WERI-Rb-1 (cell line): ENCODE data around the gene GALNS.
A peak's percentile ranks its signal among the peaks of the same experiment; 100 is the strongest.

Source experiments
- DNase-seq: peaks from one replicate; pipeline ENCODE4 v3.0.0-alpha.2; 2020
- H3K27ac ChIP-seq: fragments of 250-450 bp; sonication (Bioruptor Pico); 2 replicates; pipeline ENCODE4 v1.5.1; 2020; ENCODE audit warnings: mild to moderate bottlenecking, moderate library complexity
- H3K27me3 ChIP-seq: fragments of 250-450 bp; sonication (Bioruptor Pico); 2 replicates; pipeline ENCODE4 v1.5.1; 2021; ENCODE audit warnings: mild to moderate bottlenecking, low read depth, moderate library complexity; ENCODE audit not compliant: insufficient read depth, severe bottlenecking
- H3K36me3 ChIP-seq: fragments of 250-450 bp; sonication (Bioruptor Pico); 2 replicates; pipeline ENCODE4 v1.5.1; 2020; ENCODE audit warnings: mild to moderate bottlenecking, moderate library complexity
- H3K4me3 ChIP-seq: 2 replicates; pipeline ENCODE4 v1.5.1; 2011; ENCODE audit warnings: low read depth, mild to moderate bottlenecking, control low read depth, low read length
- H3K9me3 ChIP-seq: fragments of 250-450 bp; sonication (Bioruptor Pico); 2 replicates; pipeline ENCODE4 v1.5.1; 2021; ENCODE audit warnings: mild to moderate bottlenecking, moderate library complexity; ENCODE audit not compliant: severe bottlenecking
- CTCF ChIP-seq: IDR thresholded peaks from 2 replicates; pipeline ENCODE4 v1.5.1; 2011; ENCODE audit warnings: low read depth, mild to moderate bottlenecking, control low read depth, inconsistent platforms, low read length

Gene GALNS

GRCh38 chr16:88807142-88807625, 49.6 kb downstream of the GALNS start:
- TF ChIP-seq CTCF, result no peak
- H3K27me3 ChIP-seq, result no peaks in the 10 kb centered on the region
- DNase-seq, result no peak
- H3K4me3 ChIP-seq, result no peak overlapping the region
- no peak overlapping the region for H3K27ac ChIP-seq
- no peaks in the 10 kb centered on the region for H3K9me3 ChIP-seq
- H3K36me3 ChIP-seq, result peaks cover 56% of the 10 kb centered on the region

- Histone ChIP-seq H3K36me3 (peaks cover 56% of the 10 kb centered on the region), H3K27ac (no peak overlapping the region), H3K4me3 (no peak overlapping the region), H3K9me3 (no peaks in the 10 kb centered on the region), H3K27me3 (no peaks in the 10 kb centered on the region)
- no peak for DNase-seq
- TF ChIP-seq CTCF, result no peak
Observed at GRCh38 chr16:88806491-88807111, 50.1 kb downstream of the GALNS start.

DNA sequence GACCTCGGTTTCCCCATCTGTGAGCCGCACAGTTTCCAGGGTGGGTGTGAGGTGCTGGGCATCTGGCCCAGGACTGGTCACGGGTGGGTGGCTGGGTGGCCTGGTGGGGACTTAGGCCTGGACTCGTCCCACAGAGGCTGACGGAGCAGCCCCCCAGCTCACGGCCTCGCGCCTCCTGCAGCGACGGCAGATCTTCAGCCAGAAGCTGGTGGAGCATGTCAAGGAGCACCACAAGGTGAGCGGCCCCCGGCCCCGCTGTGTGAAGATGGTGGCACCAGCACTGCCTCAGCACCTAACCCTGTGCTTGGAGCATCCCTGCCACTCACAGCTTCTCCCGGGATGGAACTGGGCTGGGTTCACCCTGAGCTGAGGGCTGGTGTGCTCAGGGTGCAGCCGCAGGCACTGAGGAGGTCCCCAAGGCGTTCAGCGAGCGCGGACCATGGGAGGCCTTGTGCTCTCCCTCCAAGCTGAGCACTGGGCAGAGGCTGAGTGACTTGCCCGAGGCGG, 50.8 kb downstream of the GALNS start:
- Histone ChIP-seq H3K27ac (no peak overlapping the region), H3K9me3 (no peaks in the 10 kb centered on the region), H3K36me3 (peaks cover 56% of the 10 kb centered on the region), H3K27me3 (no peaks in the 10 kb centered on the region), H3K4me3 (no peak overlapping the region)
- DNase-seq, result no peak
- no peak for TF ChIP-seq CTCF

GRCh38 chr16:88805340-88805715, 51.4 kb downstream of the GALNS start:
- TF ChIP-seq CTCF, result no peak
- Histone ChIP-seq H3K27me3 (no peaks in the 10 kb centered on the region), H3K36me3 (peaks cover 56% of the 10 kb centered on the region), H3K27ac (no peak overlapping the region), H3K9me3 (no peaks in the 10 kb centered on the region), H3K4me3 (peak overlapping the region; percentile 72)
- DNase-seq, result no peak

DNA sequence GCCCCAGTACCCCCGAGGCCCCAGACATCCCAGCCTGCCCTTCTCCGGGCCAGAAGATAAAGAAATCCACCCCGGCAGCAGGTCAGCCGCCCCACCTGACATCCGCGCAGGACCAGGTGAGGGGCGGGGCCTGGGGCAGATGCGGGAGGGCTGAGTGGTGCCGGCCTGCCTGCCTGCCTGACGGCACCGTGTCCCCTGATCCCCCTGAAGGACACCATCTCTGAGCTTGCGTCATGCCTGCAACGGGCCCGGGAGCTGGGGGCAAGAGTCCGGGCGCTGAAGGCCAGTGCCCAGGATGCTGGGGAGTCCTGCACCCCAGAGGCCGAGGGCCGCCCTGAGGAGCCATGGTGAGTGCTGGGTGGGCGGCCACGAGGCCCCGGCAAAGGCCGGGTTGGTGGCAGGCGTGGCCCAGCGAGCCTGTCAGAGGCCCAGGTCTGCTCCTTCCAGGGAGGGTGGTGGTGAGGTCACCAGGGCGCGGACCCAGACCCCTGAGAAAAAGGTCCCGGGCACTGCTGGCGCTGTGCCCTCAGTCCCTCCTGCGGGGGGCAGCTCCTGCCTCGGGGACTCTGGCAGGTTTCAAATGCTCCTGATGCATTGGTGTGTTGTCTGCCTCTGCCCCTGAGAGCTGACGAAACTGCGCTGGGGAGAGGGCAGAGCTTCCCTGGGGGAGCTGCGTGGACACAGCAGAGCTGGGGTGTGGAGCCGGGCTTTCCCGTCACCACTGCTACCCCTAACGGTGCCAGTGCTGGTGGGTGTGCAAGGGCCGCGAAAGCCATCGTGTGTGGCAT, 52.0 kb downstream of the GALNS start:
- H3K9me3 ChIP-seq, result no peaks in the 10 kb centered on the region
- no peaks in the 10 kb centered on the region for H3K27me3 ChIP-seq
- no peak for TF ChIP-seq CTCF
- H3K36me3 ChIP-seq, result peaks cover 51% of the 10 kb centered on the region
- peak; percentile 50 for DNase-seq
- peak overlapping the region; percentile 92 for H3K27ac ChIP-seq
- H3K4me3 ChIP-seq, result peak overlapping the region; percentile 72
